H9 (cell line): Measurements from ENCODE around the gene CNIH2. TPM values are rescaled to one million over a fixed set of nuclear protein-coding genes. Genes with fewer than 3 reads are reported as not detected.

Source experiments
- DNase-seq: peaks from one replicate; pipeline ENCODE4 v3.0.0-alpha.2; 2017
- H2AFZ ChIP-seq: one replicate; pipeline ENCODE4 v1.6.1; 2013; ENCODE audit warnings: mild to moderate bottlenecking, low read length, control low read depth, moderate library complexity
- H2AK5ac ChIP-seq: 2 replicates; pipeline ENCODE4 v1.6.1; 2013; ENCODE audit warnings: low read length, control low read depth, mixed read lengths; ENCODE audit not compliant: insufficient read length
- H2BK120ac ChIP-seq: one replicate; pipeline ENCODE4 v1.6.1; 2013; ENCODE audit warnings: low read depth, mild to moderate bottlenecking, low read length, control low read depth, inconsistent platforms; ENCODE audit not compliant: poor library complexity, severe bottlenecking
- H2BK12ac ChIP-seq: 2 replicates; pipeline ENCODE4 v1.6.1; 2013; ENCODE audit warnings: low read length, control low read depth, mixed read lengths, low read depth; ENCODE audit not compliant: insufficient read length
- H2BK15ac ChIP-seq: 2 replicates; pipeline ENCODE4 v1.6.1; 2013; ENCODE audit warnings: low read depth, low read length, control low read depth
- H2BK20ac ChIP-seq: one replicate; pipeline ENCODE4 v1.6.1; 2013; ENCODE audit warnings: low read depth, mild to moderate bottlenecking, low read length, control low read depth, inconsistent platforms; ENCODE audit not compliant: poor library complexity, severe bottlenecking
- H2BK5ac ChIP-seq: 2 replicates; pipeline ENCODE4 v1.6.1; 2013; ENCODE audit warnings: low read length, control low read depth, mixed read lengths; ENCODE audit not compliant: insufficient read length
- H3K14ac ChIP-seq: 2 replicates; pipeline ENCODE4 v1.6.1; 2013; ENCODE audit warnings: low read length, control low read depth; ENCODE audit not compliant: insufficient read depth
- H3K18ac ChIP-seq: 2 replicates; pipeline ENCODE4 v1.6.1; 2013; ENCODE audit warnings: low read depth, mild to moderate bottlenecking, mixed read lengths, low read length, control low read depth; ENCODE audit not compliant: insufficient read length
- H3K23ac ChIP-seq: 2 replicates; pipeline ENCODE4 v1.6.1; 2013; ENCODE audit warnings: low read length, control low read depth, mixed read lengths, low read depth; ENCODE audit not compliant: insufficient read length
- H3K23me2 ChIP-seq: 2 replicates; pipeline ENCODE4 v1.6.1; 2013; ENCODE audit warnings: low read depth, mild to moderate bottlenecking, mixed read lengths, low read length, control low read depth; ENCODE audit not compliant: insufficient read length, poor library complexity, severe bottlenecking
- H3K27ac ChIP-seq: 2 replicates; pipeline ENCODE4 v1.5.1; 2013; ENCODE audit warnings: low read length, control low read depth, mixed read lengths, low read depth; ENCODE audit not compliant: insufficient read length
- H3K27me3 ChIP-seq: 2 replicates; pipeline ENCODE4 v1.6.1; 2013; ENCODE audit warnings: low read length, control low read depth, inconsistent platforms; ENCODE audit not compliant: insufficient read depth
- H3K4ac ChIP-seq: 2 replicates; pipeline ENCODE4 v1.6.1; 2013; ENCODE audit warnings: low read depth, mild to moderate bottlenecking, control low read depth, inconsistent platforms, low read length, moderate library complexity
- H3K4me1 ChIP-seq: 2 replicates; pipeline ENCODE4 v1.6.1; 2013; ENCODE audit warnings: low read length, control low read depth, inconsistent platforms; ENCODE audit not compliant: insufficient read depth
- H3K4me2 ChIP-seq: 2 replicates; pipeline ENCODE4 v1.6.1; 2013; ENCODE audit warnings: low read length, control low read depth, mixed read lengths; ENCODE audit not compliant: insufficient read length, insufficient read depth
- H3K56ac ChIP-seq: 2 replicates; pipeline ENCODE4 v1.6.1; 2013; ENCODE audit warnings: low read depth, mild to moderate bottlenecking, mixed read lengths, low read length, control low read depth; ENCODE audit not compliant: insufficient read length
- H3K79me1 ChIP-seq: 2 replicates; pipeline ENCODE4 v1.6.1; 2013; ENCODE audit warnings: low read depth, mild to moderate bottlenecking, moderate library complexity, low read length, control low read depth, inconsistent platforms; ENCODE audit not compliant: insufficient read depth, poor library complexity, severe bottlenecking
- H3K79me2 ChIP-seq: 2 replicates; pipeline ENCODE4 v1.6.1; 2013; ENCODE audit warnings: low read length, control low read depth, inconsistent platforms; ENCODE audit not compliant: insufficient read depth
- H3K9ac ChIP-seq: 2 replicates; pipeline ENCODE4 v1.6.1; 2013; ENCODE audit warnings: low read length, control low read depth, mixed read lengths; ENCODE audit not compliant: insufficient read length; ENCODE audit errors: extremely low read depth
- H3K9me3 ChIP-seq: one replicate; pipeline ENCODE4 v1.6.1; 2013; ENCODE audit warnings: low read depth, low read length, inconsistent platforms; ENCODE audit not compliant: control insufficient read depth
- H3T11ph ChIP-seq: one replicate; pipeline ENCODE4 v1.6.1; 2013; ENCODE audit warnings: mild to moderate bottlenecking, low read length, control low read depth, inconsistent platforms
- H4K20me1 ChIP-seq: one replicate; pipeline ENCODE4 v1.6.1; 2013; ENCODE audit not compliant: control insufficient read depth, insufficient read length, insufficient read depth
- H4K5ac ChIP-seq: 2 replicates; pipeline ENCODE4 v1.6.1; 2013; ENCODE audit warnings: low read depth, mild to moderate bottlenecking, mixed read lengths, low read length, control low read depth; ENCODE audit not compliant: insufficient read length
- H4K8ac ChIP-seq: replicated peaks from 2 replicates; pipeline ENCODE4 v1.6.1; 2013; ENCODE audit warnings: low read length, control low read depth, mixed read lengths, low read depth; ENCODE audit not compliant: insufficient read length
- H4K91ac ChIP-seq: 2 replicates; pipeline ENCODE4 v1.6.1; 2013; ENCODE audit warnings: low read depth, mild to moderate bottlenecking, moderate library complexity, mixed read lengths, low read length, control low read depth; ENCODE audit not compliant: insufficient read length
- H3K27ac Mint-ChIP-seq, 3 experiments: 2 replicates in 2 of 3; 3 replicates in 1 of 3; pipeline ENCODE4 v1.8.0; 2020 to 2021; ENCODE audit warnings: mixed read lengths in 3 of 3, mild to moderate bottlenecking in 1 of 3, moderate library complexity in 1 of 3
- H3K27me3 Mint-ChIP-seq: 2 replicates; pipeline ENCODE4 v1.8.0; 2021; ENCODE audit warnings: low read depth, mild to moderate bottlenecking, moderate library complexity, mixed read lengths
- H3K36me3 Mint-ChIP-seq, 3 experiments: 2 replicates in 2 of 3; 3 replicates in 1 of 3; pipeline ENCODE4 v1.8.0; 2020 to 2021; ENCODE audit warnings: low read depth in 3 of 3, mixed read lengths in 3 of 3; ENCODE audit not compliant: insufficient read depth in 1 of 3
- H3K4me1 Mint-ChIP-seq, 2 experiments: 2 replicates each; pipeline ENCODE4 v1.8.0; 2020; ENCODE audit warnings: mixed read lengths in 2 of 2
- H3K4me3 Mint-ChIP-seq, 2 experiments: 2 replicates in 1 of 2; 3 replicates in 1 of 2; pipeline ENCODE4 v1.8.0; 2020 to 2021; ENCODE audit warnings: mild to moderate bottlenecking in 2 of 2, mixed read lengths in 2 of 2, moderate library complexity in 1 of 2
- H3K9me3 Mint-ChIP-seq, 2 experiments: 2 replicates in 1 of 2; 3 replicates in 1 of 2; pipeline ENCODE4 v1.8.0; 2020; ENCODE audit warnings: mild to moderate bottlenecking in 2 of 2, mixed read lengths in 2 of 2, moderate library complexity in 1 of 2
- CTCF ChIP-seq: fragments of 200-600 bp; sonication (generic); conservative IDR thresholded peaks from 3 replicates; pipeline ENCODE4 v1.8.0; 2021; ENCODE audit warnings: antibody characterized with exemption, mild to moderate bottlenecking
- WGBS: extraction: QIAGEN DNeasy Blood & Tissue Kit; methylation state at CpG from one replicate; pipeline ENCODE4 v1.1.7; 2013; ENCODE audit warnings: missing lambda C conversion rate, low lambda C conversion rate, mixed read lengths; ENCODE audit not compliant: insufficient read length; ENCODE audit errors: extremely low coverage; 5-methylcytosine and 5-hydroxymethylcytosine counted together
- total RNA-seq: library from RNA; stranded (reverse); gene quantifications from 2 replicates; pipeline ENCODE4 v1.2.1, GENCODE V29; 2021

The CNIH2 gene
- total RNA-seq, 1 experiment from 2014 or later: 12.0 TPM

GRCh38 chr11:66281001-66281400, 3.0 kb downstream of the CNIH2 start:
- Mint-ChIP-seq H3K27ac (no peak overlapping the region), H3K4me3 (peak overlapping the region in 1 of 2 experiments; percentile 44; a peak in 2 of 5 replicates), H3K27me3 (peaks cover 23% of the 10 kb centered on the region), H3K36me3 (peaks cover 0 to 15% (median 9%) of the 10 kb centered on the region in 3 experiments; a peak in 5 of 7 replicates), H3K9me3 (no peaks in the 10 kb centered on the region), H3K4me1 (peaks cover 26 to 29% of the 10 kb centered on the region in 2 experiments)
- no peak overlapping the region for H2AFZ ChIP-seq
- H3K4me1 ChIP-seq: no peaks in the 10 kb centered on the region
- H3K79me1 ChIP-seq: no peaks in the 10 kb centered on the region
- H3K9me3 ChIP-seq: no peaks in the 10 kb centered on the region
- H4K5ac ChIP-seq: no peak overlapping the region
- no peaks in the 10 kb centered on the region for H4K20me1 ChIP-seq
- no peak overlapping the region for H2BK20ac ChIP-seq
- no peak overlapping the region for H2BK15ac ChIP-seq
- H3K23me2 ChIP-seq: no peaks in the 10 kb centered on the region
- H3K23ac ChIP-seq: no peak overlapping the region
- no peak overlapping the region for H3K4ac ChIP-seq
- DNase-seq: no peak
- H2BK120ac ChIP-seq: no peak overlapping the region
- no peak overlapping the region for H4K91ac ChIP-seq
- no peaks in the 10 kb centered on the region for H3K79me2 ChIP-seq
- no peak overlapping the region for H2BK5ac ChIP-seq
- no peak overlapping the region for H3K14ac ChIP-seq
- H2BK12ac ChIP-seq: no peak overlapping the region
- H3K18ac ChIP-seq: no peak overlapping the region
- no peak overlapping the region for H3K9ac ChIP-seq
- TF ChIP-seq CTCF: no peak
- no CpG with 5 or more reads among the region's 6 CpGs for WGBS
- no peak overlapping the region for H4K8ac ChIP-seq
- no peak overlapping the region for H3K27ac ChIP-seq
- H3T11ph ChIP-seq: no peak overlapping the region
- no peak overlapping the region for H3K56ac ChIP-seq
- H3K4me2 ChIP-seq: no peak overlapping the region
- no peak overlapping the region for H2AK5ac ChIP-seq
- H3K27me3 ChIP-seq: no peaks in the 10 kb centered on the region
